SK-N-SH (cell line): ENCODE data around the gene DUSP3. TPM values are rescaled to one million over a fixed set of nuclear protein-coding genes. Genes with fewer than 3 reads are reported as not detected.

Source experiments
- CTCF ChIA-PET: fragments of 300-600, 350-600 bp; formaldehyde crosslinking; extraction: SDS; loops from one replicate; lab custom pipeline; 2021; lab: Yijun Ruan, JAX
- POLR2A ChIA-PET: fragments of 350-600 bp; sonication (Branson Sonifier 250); formaldehyde crosslinking; extraction: SDS; loops from one replicate; lab custom pipeline; 2020; ENCODE audit warnings: antibody characterized with exemption, inconsistent platforms; lab: Yijun Ruan, JAX
- DNase-seq: peaks from one replicate; pipeline ENCODE4 v3.0.0; 2012
- H2AFZ ChIP-seq: fragments of 200-600 bp; sonication (generic); 2 replicates; pipeline ENCODE4 v1.8.1; 2016; ENCODE audit warnings: antibody characterized with exemption, mild to moderate bottlenecking, low read depth
- H3F3A ChIP-seq: fragments of 200-600 bp; sonication (generic); replicated peaks from 2 replicates; pipeline ENCODE3; 2016; ENCODE audit warnings: antibody characterized with exemption, mild to moderate bottlenecking; ENCODE audit not compliant: insufficient read depth
- H3K27ac ChIP-seq, 2 experiments: fragments of 200-500 bp in 1 of 2; fragments of 200-600 bp in 1 of 2; sonication (Bioruptor generic) in 1 of 2; sonication (generic), shearing (Covaris generic) in 1 of 2; 2 replicates each; pipeline versions ENCODE4 v1.5.1 to v1.6.1; 2014 to 2016; ENCODE audit warnings: low read depth in 2 of 2, inconsistent platforms in 1 of 2, low read length in 1 of 2, mild to moderate bottlenecking in 1 of 2, mixed read lengths in 1 of 2
- H3K27me3 ChIP-seq: fragments of 200-600 bp; sonication (generic), shearing (Covaris generic); 2 replicates; pipeline ENCODE4 v1.6.1; 2016; ENCODE audit warnings: mixed run types; ENCODE audit not compliant: insufficient read depth
- H3K36me3 ChIP-seq, 2 experiments: fragments of 200-500 bp in 1 of 2; fragments of 200-600 bp in 1 of 2; sonication (Bioruptor generic) in 1 of 2; sonication (generic) in 1 of 2; replicated peaks in 1 of 2; 2 replicates each; pipeline versions ENCODE3 to v1.5.1; 2014 to 2016; ENCODE audit warnings: low read length in 1 of 2, mild to moderate bottlenecking in 1 of 2; ENCODE audit not compliant: insufficient read depth in 2 of 2, control insufficient read depth in 1 of 2
- H3K4me1 ChIP-seq, 2 experiments: fragments of 200-500 bp in 1 of 2; fragments of 200-600 bp in 1 of 2; sonication (Bioruptor generic) in 1 of 2; sonication (generic), shearing (Covaris generic) in 1 of 2; 2 replicates each; pipeline versions ENCODE4 v1.5.1 to v1.6.1; 2014 to 2016; ENCODE audit warnings: low read depth in 1 of 2, low read length in 1 of 2, mixed run types in 1 of 2; ENCODE audit not compliant: insufficient read depth in 2 of 2, control insufficient read depth in 1 of 2
- H3K4me2 ChIP-seq: fragments of 200-600 bp; sonication (generic), shearing (Covaris generic); 2 replicates; pipeline ENCODE4 v1.6.1; 2017; ENCODE audit warnings: mixed run types
- H3K4me3 ChIP-seq, 2 experiments: fragments of 200-500 bp in 1 of 2; fragments of 200-600 bp in 1 of 2; sonication (Bioruptor generic) in 1 of 2; sonication (generic), shearing (Covaris generic) in 1 of 2; 2 replicates each; pipeline versions ENCODE4 v1.5.1 to v1.8.1; 2014 to 2016; ENCODE audit warnings: low read depth in 2 of 2, inconsistent platforms in 1 of 2, low read length in 1 of 2, mild to moderate bottlenecking in 1 of 2, mixed read lengths in 1 of 2, moderate library complexity in 1 of 2
- H3K79me2 ChIP-seq: fragments of 200-600 bp; sonication (generic); 2 replicates; pipeline ENCODE4 v1.8.1; 2017; ENCODE audit warnings: mild to moderate bottlenecking; ENCODE audit not compliant: insufficient read depth
- H3K9ac ChIP-seq: fragments of 200-600 bp; sonication (generic); 2 replicates; pipeline ENCODE4 v1.6.1; 2017; ENCODE audit warnings: mixed run types
- H3K9me2 ChIP-seq: fragments of 200-600 bp; sonication (generic); 2 replicates; pipeline ENCODE4 v1.6.1; 2017; ENCODE audit warnings: mixed run types
- H3K9me3 ChIP-seq: fragments of 200-600 bp; sonication (generic); 2 replicates; pipeline ENCODE4 v1.6.1; 2017; ENCODE audit warnings: mixed run types, mild to moderate bottlenecking, moderate library complexity
- H4K20me1 ChIP-seq: fragments of 200-600 bp; sonication (generic); 2 replicates; pipeline ENCODE4 v1.6.1; 2017; ENCODE audit warnings: mild to moderate bottlenecking, mixed run types; ENCODE audit not compliant: insufficient read depth
- ELF1 ChIP-seq: IDR thresholded peaks from 2 replicates; pipeline ENCODE4 v1.4.0; 2012
- EZH2phosphoT487 ChIP-seq: fragments of 200-600 bp; sonication (generic); IDR thresholded peaks from 2 replicates; pipeline ENCODE4 v1.6.1; 2017; ENCODE audit warnings: low read depth, mixed run types, mild to moderate bottlenecking, antibody characterized with exemption, moderate library complexity, borderline replicate concordance
- FOXJ3 ChIP-seq: sonication (generic); formaldehyde crosslinking; IDR thresholded peaks from 2 replicates; pipeline ENCODE4 v1.5.1; 2020; ENCODE audit warnings: mild to moderate bottlenecking, missing genetic modification reagents
- FOXM1 ChIP-seq: IDR thresholded peaks from 2 replicates; pipeline ENCODE4 v1.4.0; 2012; ENCODE audit warnings: low read depth, mild to moderate bottlenecking
- GATA2 ChIP-seq: sonication (generic); formaldehyde crosslinking; IDR thresholded peaks from 2 replicates; pipeline ENCODE4 v1.5.0; 2020; ENCODE audit warnings: mild to moderate bottlenecking, missing genetic modification reagents
- IRF3 ChIP-seq: fragments of 150-350 bp; IDR thresholded peaks from 2 replicates; pipeline ENCODE4 v1.6.1; 2016; ENCODE audit warnings: mild to moderate bottlenecking, low read depth, low read length
- JUND ChIP-seq: IDR thresholded peaks from 2 replicates; pipeline ENCODE4 v1.4.0; 2012
- MEF2A ChIP-seq: IDR thresholded peaks from 2 replicates; pipeline ENCODE4 v1.4.0; 2012; ENCODE audit warnings: low read depth, borderline replicate concordance
- MXI1 ChIP-seq: IDR thresholded peaks from 2 replicates; pipeline ENCODE4 v1.6.1; 2012; ENCODE audit warnings: mild to moderate bottlenecking, low read depth, low read length, improper control_type of control experiment
- PBX3 ChIP-seq: IDR thresholded peaks from 2 replicates; pipeline ENCODE4; 2012
- REST ChIP-seq: IDR thresholded peaks from 2 replicates; pipeline ENCODE4 v1.6.1; 2012; ENCODE audit warnings: mild to moderate bottlenecking, low read depth, low read length, moderate library complexity
- RFX5 ChIP-seq: IDR thresholded peaks from 2 replicates; pipeline ENCODE4 v1.6.1; 2012; ENCODE audit warnings: mild to moderate bottlenecking, improper control_type of control experiment, low read length
- RXRA ChIP-seq: IDR thresholded peaks from 2 replicates; pipeline ENCODE4 v1.4.0; 2012; ENCODE audit warnings: low read depth, mild to moderate bottlenecking, borderline replicate concordance
- SIN3A ChIP-seq: IDR thresholded peaks from 2 replicates; pipeline ENCODE4 v1.6.1; 2012; ENCODE audit warnings: low read depth, mild to moderate bottlenecking, low read length, moderate library complexity, borderline replicate concordance
- SMC3 ChIP-seq: IDR thresholded peaks from 2 replicates; pipeline ENCODE4 v1.6.1; 2012; ENCODE audit warnings: low read depth, low read length, improper control_type of control experiment
- TCF12 ChIP-seq: IDR thresholded peaks from 2 replicates; pipeline ENCODE4 v1.4.0; 2012
- WGBS: methylation state at CpG from one replicate; pipeline ENCODE4 v1.1.6; 2017; ENCODE audit warnings: low lambda C conversion rate; 5-methylcytosine and 5-hydroxymethylcytosine counted together
- polyA plus RNA-seq, 3 experiments: library from polyadenylated mRNA; depleted of rRNA; stranded (reverse); fragments of >200 nt; gene quantifications; 2 replicates each; pipeline ENCODE4 v1.2.3, GENCODE V29; 2012
- TF ChIP-seq, protein P1 (sequence below): IDR thresholded peaks from 2 replicates; pipeline ENCODE4 v1.4.0; 2012; ENCODE audit warnings: low read depth
- TF ChIP-seq, protein P2 (sequence below): fragments of 200-600 bp; sonication (generic); IDR thresholded peaks from 2 replicates; pipeline ENCODE4 v1.6.1; 2017; ENCODE audit warnings: antibody characterized with exemption, mild to moderate bottlenecking, moderate library complexity

The DUSP3 gene
- polyA plus RNA-seq, 1 of the 3 experiments (the other 2 are of a cell fraction), result 31.5 TPM

DNA sequence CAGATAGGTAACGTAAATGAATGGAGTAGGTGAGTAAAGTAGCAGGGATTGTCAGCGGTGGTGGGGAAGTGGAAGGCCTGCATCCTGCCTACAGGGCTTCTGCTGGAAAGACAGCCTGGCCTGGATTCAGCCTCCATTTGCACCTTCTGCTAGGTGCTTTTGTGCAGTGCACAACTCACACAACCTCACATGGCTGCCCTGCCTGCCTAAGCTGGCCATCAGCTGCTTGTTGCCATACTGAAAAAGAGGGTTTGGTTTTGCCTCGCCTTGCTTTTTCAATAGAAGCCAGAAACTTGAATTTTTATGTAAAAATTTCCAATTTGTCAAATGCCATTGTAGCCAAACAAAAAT is 56.5 kb downstream of the DUSP3 start:
- H3K9me2 ChIP-seq, result no peaks in the 10 kb centered on the region
- H3K27me3 ChIP-seq, result no peaks in the 10 kb centered on the region
- H3K4me3 ChIP-seq, result no peak overlapping the region
- H3K79me2 ChIP-seq, result no peaks in the 10 kb centered on the region
- H3F3A ChIP-seq, result peaks cover 10% of the 10 kb centered on the region
- H4K20me1 ChIP-seq, result no peaks in the 10 kb centered on the region
- H3K9ac ChIP-seq, result no peak overlapping the region
- no peaks in the 10 kb centered on the region for H3K36me3 ChIP-seq
- H3K4me2 ChIP-seq, result no peak overlapping the region
- CTCF ChIA-PET, result interaction anchor here (1.3 to 6.2 kb wide), 3 partner anchors 23 to 38 kb away, joined by 3 to 32 read pairs (median 11); no protein-coding TSS in a partner anchor
- TF ChIP-seq MXI1, result no peak
- no peak for TF ChIP-seq ELF1
- H2AFZ ChIP-seq, result no peak overlapping the region
- no peaks in the 10 kb centered on the region for H3K9me3 ChIP-seq
- peaks cover 4 to 5% of the 10 kb centered on the region in 2 experiments; a peak in 2 of 4 replicates for H3K4me1 ChIP-seq
- POLR2A ChIA-PET, result no interaction called here
- no peak for DNase-seq
- 99% methylated on average over 3 of the region's 3 CpGs for WGBS
- H3K27ac ChIP-seq, result no peak overlapping the region

DNA sequence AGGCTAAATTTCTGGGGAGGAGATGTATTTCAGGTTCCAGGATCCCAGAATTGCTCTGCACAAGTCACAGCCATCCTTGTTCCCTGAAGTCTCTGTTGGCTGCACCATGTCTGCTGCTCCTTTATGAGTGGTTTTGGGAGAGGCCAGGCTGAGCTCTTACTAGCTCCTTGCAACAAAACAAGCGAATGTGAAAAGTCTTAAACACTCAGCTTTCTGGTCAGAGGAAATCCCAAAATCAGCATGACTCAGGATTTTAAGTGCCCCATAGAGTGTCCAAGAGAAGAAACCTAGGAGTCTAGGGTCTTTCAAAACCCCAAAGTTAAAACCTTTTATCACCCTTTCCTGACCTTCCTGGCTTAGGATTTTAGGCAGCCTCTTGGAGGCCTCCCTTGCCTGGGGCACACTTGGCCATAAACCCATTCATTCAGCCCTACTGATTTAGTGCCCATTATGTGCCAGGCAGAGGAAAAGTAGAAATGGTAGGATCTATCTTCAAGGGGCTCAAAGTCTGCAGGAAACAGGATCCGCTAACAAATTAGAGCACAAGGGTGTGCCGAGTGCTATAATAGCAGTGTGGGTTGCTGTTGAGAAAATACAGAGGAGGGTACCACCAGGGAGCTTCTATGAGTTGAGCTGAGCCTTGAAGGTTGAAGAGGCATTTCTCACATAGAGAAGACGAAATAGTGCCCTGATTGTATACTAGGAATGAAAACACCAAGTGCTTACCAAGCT is 57.1 kb downstream of the DUSP3 start:
- Histone ChIP-seq H3K36me3 (no peaks in the 10 kb centered on the region), H3K9ac (no peak overlapping the region), H2AFZ (peak overlapping the region; percentile 67; the same call in 1 of the 2 replicates), H3K4me2 (peak overlapping the region; percentile 73; the same call in 1 of the 2 replicates), H3K9me3 (no peaks in the 10 kb centered on the region), H3K4me1 (peaks cover 4 to 5% of the 10 kb centered on the region in 2 experiments; a peak in 2 of 4 replicates), H3K4me3 (no peak overlapping the region), H3K27ac (no peak overlapping the region), H3K79me2 (no peaks in the 10 kb centered on the region), H3K27me3 (no peaks in the 10 kb centered on the region), H4K20me1 (no peaks in the 10 kb centered on the region), H3F3A (peaks cover 10% of the 10 kb centered on the region), H3K9me2 (no peaks in the 10 kb centered on the region)
- DNase-seq, result no peak
- ChIA-PET POLR2A (no interaction called here), CTCF (interaction anchor here (1.3 to 6.2 kb wide), 3 partner anchors 23 to 39 kb away, joined by 3 to 32 read pairs (median 11); no protein-coding TSS in a partner anchor)
- WGBS, result 91% methylated on average over 4 of the region's 4 CpGs
- TF ChIP-seq EZH2phosphoT487, result no peak
- no peak for TF ChIP-seq FOXM1
- TF ChIP-seq, protein P1, sequence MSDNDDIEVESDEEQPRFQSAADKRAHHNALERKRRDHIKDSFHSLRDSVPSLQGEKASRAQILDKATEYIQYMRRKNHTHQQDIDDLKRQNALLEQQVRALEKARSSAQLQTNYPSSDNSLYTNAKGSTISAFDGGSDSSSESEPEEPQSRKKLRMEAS, result no peak
- no peak for TF ChIP-seq TCF12
- TF ChIP-seq, protein P2, sequence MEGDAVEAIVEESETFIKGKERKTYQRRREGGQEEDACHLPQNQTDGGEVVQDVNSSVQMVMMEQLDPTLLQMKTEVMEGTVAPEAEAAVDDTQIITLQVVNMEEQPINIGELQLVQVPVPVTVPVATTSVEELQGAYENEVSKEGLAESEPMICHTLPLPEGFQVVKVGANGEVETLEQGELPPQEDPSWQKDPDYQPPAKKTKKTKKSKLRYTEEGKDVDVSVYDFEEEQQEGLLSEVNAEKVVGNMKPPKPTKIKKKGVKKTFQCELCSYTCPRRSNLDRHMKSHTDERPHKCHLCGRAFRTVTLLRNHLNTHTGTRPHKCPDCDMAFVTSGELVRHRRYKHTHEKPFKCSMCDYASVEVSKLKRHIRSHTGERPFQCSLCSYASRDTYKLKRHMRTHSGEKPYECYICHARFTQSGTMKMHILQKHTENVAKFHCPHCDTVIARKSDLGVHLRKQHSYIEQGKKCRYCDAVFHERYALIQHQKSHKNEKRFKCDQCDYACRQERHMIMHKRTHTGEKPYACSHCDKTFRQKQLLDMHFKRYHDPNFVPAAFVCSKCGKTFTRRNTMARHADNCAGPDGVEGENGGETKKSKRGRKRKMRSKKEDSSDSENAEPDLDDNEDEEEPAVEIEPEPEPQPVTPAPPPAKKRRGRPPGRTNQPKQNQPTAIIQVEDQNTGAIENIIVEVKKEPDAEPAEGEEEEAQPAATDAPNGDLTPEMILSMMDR, result no peak
- no peak for TF ChIP-seq IRF3
- no peak for TF ChIP-seq MXI1
- TF ChIP-seq SMC3, result no peak
- no peak for TF ChIP-seq ELF1
- no peak for TF ChIP-seq PBX3
- no peak for TF ChIP-seq JUND
- no peak for TF ChIP-seq RFX5
- no peak for TF ChIP-seq GATA2 (CRISPR knock-in tag)
- TF ChIP-seq RXRA, result no peak
- TF ChIP-seq SIN3A, result no peak
- no peak for TF ChIP-seq FOXJ3
- no peak for TF ChIP-seq REST
- TF ChIP-seq MEF2A, result no peak
